Hepatocyte (in vitro differentiated cells): ENCODE results near the gene TAS2R7. TPM values are rescaled to one million over a fixed set of nuclear protein-coding genes. Genes with fewer than 3 reads are reported as not detected.

Experiments
- DNase-seq: peaks from one replicate; pipeline ENCODE4 v3.0.0-alpha.2; 2016; ENCODE audit warnings: low spot score
- H2AFZ ChIP-seq: fragments of 200-600 bp; sonication (generic); 2 replicates; pipeline ENCODE4 v1.6.0; 2016; ENCODE audit warnings: antibody characterized with exemption, mild to moderate bottlenecking
- H3K27ac ChIP-seq: fragments of 200-600 bp; sonication (generic); 2 replicates; pipeline ENCODE4 v1.5.1; 2016; ENCODE audit warnings: mild to moderate bottlenecking
- H3K27me3 ChIP-seq: fragments of 200-600 bp; sonication (generic); 2 replicates; pipeline ENCODE4 v1.6.1; 2016
- H3K36me3 ChIP-seq: fragments of 200-600 bp; sonication (generic); replicated peaks from 2 replicates; pipeline ENCODE4 v1.5.1; 2016; ENCODE audit warnings: low read depth; ENCODE audit not compliant: insufficient read depth
- H3K4me1 ChIP-seq: fragments of 200-600 bp; sonication (generic); 2 replicates; pipeline ENCODE4 v1.5.1; 2016; ENCODE audit warnings: mild to moderate bottlenecking, moderate library complexity; ENCODE audit not compliant: insufficient read depth
- H3K4me2 ChIP-seq: fragments of 200-600 bp; sonication (generic); 2 replicates; pipeline ENCODE4 v1.6.0; 2016
- H3K4me3 ChIP-seq: fragments of 200-600 bp; sonication (generic); 2 replicates; pipeline ENCODE4 v1.5.1; 2016; ENCODE audit warnings: mild to moderate bottlenecking
- H3K79me2 ChIP-seq: fragments of 200-600 bp; sonication (generic); 2 replicates; pipeline ENCODE4 v1.6.0; 2017; ENCODE audit warnings: mild to moderate bottlenecking
- H3K9me2 ChIP-seq: fragments of 200-600 bp; sonication (generic); replicated peaks from 2 replicates; pipeline ENCODE4 v1.6.0; 2017; ENCODE audit warnings: mild to moderate bottlenecking; ENCODE audit not compliant: insufficient read depth
- H3K9me3 ChIP-seq: fragments of 200-600 bp; sonication (generic); 2 replicates; pipeline ENCODE4 v1.5.1; 2016; ENCODE audit warnings: low read depth, mild to moderate bottlenecking
- H4K20me1 ChIP-seq: fragments of 200-600 bp; sonication (generic); 2 replicates; pipeline ENCODE4 v1.6.0; 2016; ENCODE audit warnings: mild to moderate bottlenecking; ENCODE audit not compliant: insufficient read depth, poor library complexity, severe bottlenecking
- EZH2 ChIP-seq: fragments of 200-600 bp; sonication (generic); IDR thresholded peaks from 2 replicates; pipeline ENCODE4 v1.6.1; 2016; ENCODE audit warnings: antibody characterized with exemption, mild to moderate bottlenecking, borderline replicate concordance
- EZH2phosphoT487 ChIP-seq: fragments of 200-600 bp; sonication (generic); IDR thresholded peaks from one replicate; pipeline ENCODE4 v1.6.1; 2018; ENCODE audit warnings: antibody characterized with exemption, mild to moderate bottlenecking, low read depth, moderate library complexity; ENCODE audit not compliant: unreplicated experiment, severe bottlenecking
- WGBS: methylation state at CpG from one replicate; pipeline ENCODE4 v1.1.6; 2016; ENCODE audit warnings: low lambda C conversion rate; ENCODE audit errors: missing lambda C conversion rate; 5-methylcytosine and 5-hydroxymethylcytosine counted together
- polyA plus RNA-seq: library from polyadenylated mRNA; unstranded; fragments of >200 nt; fragmentation: Nextera tagmentation; extraction: Ambion mirVana; gene quantifications from 2 replicates; pipeline ENCODE4 v1.2.1, GENCODE V29; 2016
- total RNA-seq: library from RNA; depleted of rRNA; stranded (reverse); fragments of >200 nt; gene quantifications from 2 replicates; pipeline ENCODE4 v1.2.3, GENCODE V29; 2014
- TF ChIP-seq, protein P1 (sequence below): fragments of 200-600 bp; sonication (generic); IDR thresholded peaks from 2 replicates; pipeline ENCODE4 v1.5.1; 2016; ENCODE audit warnings: antibody characterized with exemption, mild to moderate bottlenecking; ENCODE audit not compliant: poor library complexity

TAS2R7 gene, protein sequence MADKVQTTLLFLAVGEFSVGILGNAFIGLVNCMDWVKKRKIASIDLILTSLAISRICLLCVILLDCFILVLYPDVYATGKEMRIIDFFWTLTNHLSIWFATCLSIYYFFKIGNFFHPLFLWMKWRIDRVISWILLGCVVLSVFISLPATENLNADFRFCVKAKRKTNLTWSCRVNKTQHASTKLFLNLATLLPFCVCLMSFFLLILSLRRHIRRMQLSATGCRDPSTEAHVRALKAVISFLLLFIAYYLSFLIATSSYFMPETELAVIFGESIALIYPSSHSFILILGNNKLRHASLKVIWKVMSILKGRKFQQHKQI
- total RNA-seq (not detected in 2 replicates), polyA plus RNA-seq (not detected in 2 replicates)

DNA sequence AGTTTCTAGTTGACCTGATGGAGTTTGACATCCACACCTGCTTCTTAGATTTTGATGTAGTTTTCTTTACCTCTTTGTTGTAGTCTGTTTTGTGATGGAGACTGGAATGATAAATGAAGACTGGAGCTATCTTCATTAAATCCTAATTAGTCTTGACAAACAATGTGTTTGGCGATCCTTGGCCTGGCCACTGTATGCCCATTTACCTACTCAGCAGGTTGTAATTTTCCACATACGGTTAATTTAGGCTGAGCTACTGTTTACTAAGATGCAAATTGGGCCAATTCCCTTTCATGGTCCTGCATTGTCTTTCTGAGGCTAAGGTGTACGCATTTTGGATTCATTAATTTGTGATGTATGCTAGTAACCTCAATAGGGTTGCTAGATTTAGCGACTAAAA, at the start of gene TAS2R7:
Gene TAS2R7 (minus strand): TSS at position 41 of the 400 bp plus-strand sequence. CDS start 57 bp downstream, outside the sequence.
- Histone ChIP-seq H3K9me3 (no peaks in the 10 kb centered on the region), H3K27ac (no peak within 1 kb of the TSS), H3K4me1 (no peaks in the 10 kb centered on the region), H3K9me2 (no peaks in the 10 kb centered on the region), H4K20me1 (no peaks in the 10 kb centered on the region), H3K4me3 (no peak within 1 kb of the TSS), H2AFZ (no peak within 1 kb of the TSS), H3K27me3 (peaks cover 5% of the 10 kb centered on the region), H3K36me3 (no peaks in the 10 kb centered on the region), H3K4me2 (no peak within 1 kb of the TSS), H3K79me2 (no peaks in the 10 kb centered on the region)
- TF ChIP-seq, protein P1, sequence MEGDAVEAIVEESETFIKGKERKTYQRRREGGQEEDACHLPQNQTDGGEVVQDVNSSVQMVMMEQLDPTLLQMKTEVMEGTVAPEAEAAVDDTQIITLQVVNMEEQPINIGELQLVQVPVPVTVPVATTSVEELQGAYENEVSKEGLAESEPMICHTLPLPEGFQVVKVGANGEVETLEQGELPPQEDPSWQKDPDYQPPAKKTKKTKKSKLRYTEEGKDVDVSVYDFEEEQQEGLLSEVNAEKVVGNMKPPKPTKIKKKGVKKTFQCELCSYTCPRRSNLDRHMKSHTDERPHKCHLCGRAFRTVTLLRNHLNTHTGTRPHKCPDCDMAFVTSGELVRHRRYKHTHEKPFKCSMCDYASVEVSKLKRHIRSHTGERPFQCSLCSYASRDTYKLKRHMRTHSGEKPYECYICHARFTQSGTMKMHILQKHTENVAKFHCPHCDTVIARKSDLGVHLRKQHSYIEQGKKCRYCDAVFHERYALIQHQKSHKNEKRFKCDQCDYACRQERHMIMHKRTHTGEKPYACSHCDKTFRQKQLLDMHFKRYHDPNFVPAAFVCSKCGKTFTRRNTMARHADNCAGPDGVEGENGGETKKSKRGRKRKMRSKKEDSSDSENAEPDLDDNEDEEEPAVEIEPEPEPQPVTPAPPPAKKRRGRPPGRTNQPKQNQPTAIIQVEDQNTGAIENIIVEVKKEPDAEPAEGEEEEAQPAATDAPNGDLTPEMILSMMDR = no peak
- no peak for TF ChIP-seq EZH2phosphoT487
- no peak for TF ChIP-seq EZH2
- WGBS = 54% methylated on average over 4 of the region's 4 CpGs
- DNase-seq = no peak

DNA sequence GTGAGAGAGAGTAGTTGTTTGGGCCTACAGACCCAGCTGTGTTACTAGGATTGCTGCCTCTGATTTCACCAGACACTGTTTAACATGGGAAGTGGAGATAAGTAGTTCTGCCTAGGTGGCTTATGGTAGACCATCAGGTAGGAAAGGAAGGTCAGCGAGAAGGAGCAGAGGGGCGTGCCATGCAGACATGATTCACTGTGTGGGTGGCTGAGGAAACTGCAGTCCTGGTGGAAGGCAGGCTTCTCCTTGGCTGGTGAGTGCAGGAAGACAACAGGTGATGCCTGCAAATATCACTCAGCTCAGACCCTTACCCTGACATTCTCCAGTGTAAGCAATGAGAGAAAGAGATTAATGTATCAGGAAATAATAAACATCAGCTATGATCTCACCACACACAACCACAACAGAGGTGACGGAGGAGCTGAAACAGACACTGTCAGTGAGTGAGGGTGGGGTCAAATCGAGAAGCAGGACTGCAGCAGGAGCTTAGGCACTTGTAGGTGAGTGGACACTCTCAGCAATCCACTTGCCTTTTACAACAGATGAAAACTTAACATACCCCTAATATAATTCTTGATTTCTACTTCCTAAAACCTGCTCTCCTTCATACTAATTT, 48.9 kb upstream of the TAS2R7 start:
- Histone ChIP-seq H3K9me2 (no peaks in the 10 kb centered on the region), H3K4me1 (no peaks in the 10 kb centered on the region), H3K36me3 (no peaks in the 10 kb centered on the region), H3K27ac (no peak overlapping the region), H3K4me2 (no peak overlapping the region), H3K79me2 (no peaks in the 10 kb centered on the region), H3K4me3 (no peak overlapping the region), H3K27me3 (no peaks in the 10 kb centered on the region), H3K9me3 (no peaks in the 10 kb centered on the region), H4K20me1 (no peaks in the 10 kb centered on the region), H2AFZ (no peak overlapping the region)
- DNase-seq = no peak
- WGBS = 78% methylated on average over 4 of the region's 4 CpGs
- TF ChIP-seq EZH2 = no peak
- TF ChIP-seq, protein P1 = no peak
- no peak for TF ChIP-seq EZH2phosphoT487

DNA sequence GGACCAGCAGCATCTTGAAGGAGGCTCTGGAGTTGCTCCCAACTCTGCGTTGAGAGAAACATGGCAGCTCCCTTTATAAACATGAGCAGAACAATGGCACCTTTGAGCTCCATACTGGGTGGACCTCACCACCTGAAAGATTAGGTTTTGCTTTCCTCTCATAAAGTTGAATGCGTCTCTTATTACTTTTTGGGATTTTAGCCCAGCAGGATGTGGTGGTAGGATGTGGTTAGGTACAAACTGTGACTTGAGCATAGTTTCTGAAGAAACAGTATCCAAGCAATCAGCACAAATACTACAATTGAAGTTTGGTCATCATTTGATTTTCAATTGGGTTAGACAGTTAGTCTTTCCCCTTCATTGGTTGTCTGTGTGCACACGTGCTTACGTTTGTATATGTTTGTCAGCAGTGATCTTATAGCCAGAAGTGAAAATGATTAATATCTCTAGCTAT, 47.0 kb upstream of the TAS2R7 start, which contains the start of gene PRR4:
Gene PRR4 (minus strand): TSS at position 51 of the 454 bp plus-strand sequence. CDS start 38 bp downstream, at position 13.
- Histone ChIP-seq H4K20me1 (no peaks in the 10 kb centered on the region), H3K36me3 (no peaks in the 10 kb centered on the region), H3K4me1 (no peaks in the 10 kb centered on the region), H3K4me2 (no peak within 1 kb of the TSS), H3K27me3 (no peaks in the 10 kb centered on the region), H3K79me2 (no peaks in the 10 kb centered on the region), H3K4me3 (no peak within 1 kb of the TSS), H3K27ac (no peak within 1 kb of the TSS), H3K9me2 (no peaks in the 10 kb centered on the region), H2AFZ (no peak within 1 kb of the TSS), H3K9me3 (no peaks in the 10 kb centered on the region)
- TF ChIP-seq EZH2phosphoT487 (no peak), EZH2 (no peak)
- TF ChIP-seq, protein P1 = no peak
- WGBS = 98% methylated on average over 4 of the region's 4 CpGs
- no peak for DNase-seq
